HT-29 (cell line): ENCODE data around the gene CTDP1. TPM values are rescaled to one million over a fixed set of nuclear protein-coding genes. Genes with fewer than 3 reads are reported as not detected.
"Not testable (repeated sequence)": the region's sequence is repeated elsewhere in the genome, so short reads cannot be mapped to it uniquely, and the experiment has no call there.

Experiments
- DNase-seq: peaks from one replicate; pipeline ENCODE4 v3.0.0-alpha.2; 2015; ENCODE audit warnings: low spot score
- total RNA-seq: library from RNA; depleted of rRNA; stranded (reverse); fragments of >200 nt; shearing (Covaris generic); gene quantifications from 2 replicates; pipeline ENCODE4 v1.2.3, GENCODE V29; 2014

The CTDP1 gene
- total RNA-seq, 1 experiment from 2014 or later = 30.9 TPM

DNA sequence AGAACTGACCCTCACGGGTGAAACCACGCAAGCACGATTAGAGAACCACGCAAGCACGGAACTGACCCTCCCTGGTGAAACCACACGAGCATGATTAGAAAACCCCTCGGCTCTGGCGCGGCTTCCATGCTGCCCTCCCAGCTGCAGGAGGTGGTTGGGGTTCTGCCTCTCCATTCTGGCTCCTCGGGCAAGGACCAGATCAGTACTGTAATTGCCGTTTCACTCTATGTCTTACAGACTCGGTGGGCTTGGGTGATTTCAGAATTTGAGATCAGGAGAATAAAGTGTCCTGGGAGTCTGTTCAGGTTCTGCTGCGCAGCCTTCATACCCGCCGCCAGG lies 59.8 kb downstream of the CTDP1 start:
- DNase-seq = no peak

DNA sequence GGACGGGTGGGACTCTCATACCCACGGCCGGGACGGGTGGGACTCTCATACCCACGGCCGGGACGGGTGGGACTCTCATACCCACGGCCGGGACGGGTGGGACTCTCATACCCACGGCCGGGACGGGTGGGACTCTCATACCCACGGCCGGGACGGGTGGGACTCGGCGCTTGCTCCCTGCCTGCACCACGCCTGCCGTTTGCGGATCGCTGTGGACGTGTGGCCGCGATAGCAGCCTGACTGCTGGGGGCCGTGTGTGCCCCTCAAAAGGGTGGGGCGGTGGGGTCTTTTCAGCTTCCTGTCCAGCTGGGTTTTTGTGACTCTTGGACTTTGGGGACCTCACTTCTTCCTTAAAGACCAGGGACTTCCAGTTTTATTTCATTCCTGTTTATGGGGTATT lies 60.4 kb downstream of the CTDP1 start:
- DNase-seq = not testable (repeated sequence)

DNA sequence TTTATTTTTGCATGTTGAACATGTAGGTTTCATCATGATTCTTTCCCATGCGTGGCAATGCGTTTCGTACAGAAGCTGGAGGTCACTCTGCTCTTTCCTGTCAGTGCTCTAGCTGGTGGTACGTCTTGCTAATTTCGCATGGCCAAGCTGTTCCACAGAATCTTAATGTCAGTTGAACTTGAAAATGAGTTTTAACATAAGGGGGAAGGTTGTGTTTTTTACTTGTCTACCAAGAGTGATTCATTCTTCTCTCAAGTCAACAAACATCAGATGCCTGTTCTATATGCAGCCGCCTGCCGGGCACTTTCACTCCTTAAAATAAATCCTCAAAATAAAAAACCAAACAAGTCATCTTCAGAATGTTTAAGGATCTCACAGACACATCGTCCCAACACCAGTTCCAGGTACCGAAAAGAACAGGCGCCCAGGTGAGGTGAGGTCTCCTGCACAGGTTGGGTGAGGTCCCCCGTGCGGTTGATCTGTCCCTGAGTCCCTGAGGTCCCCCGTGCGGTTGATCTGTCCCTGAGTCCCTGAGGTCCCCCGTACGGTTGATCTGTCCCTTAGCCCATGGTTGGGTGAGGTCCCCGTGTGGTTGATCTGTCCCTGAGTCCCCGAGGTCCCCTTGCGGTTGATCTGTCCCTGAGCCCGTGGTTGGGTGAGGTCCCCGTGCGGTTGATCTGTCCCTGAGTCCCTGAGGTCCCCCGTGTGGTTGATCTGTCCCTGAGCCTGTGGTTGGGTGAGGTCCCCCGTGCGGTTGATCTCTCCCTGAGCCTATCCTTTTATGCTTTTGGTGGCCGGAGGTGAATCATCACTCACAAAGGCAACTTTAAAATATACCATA lies 61.1 kb downstream of the CTDP1 start:
- DNase-seq = no peak

DNA sequence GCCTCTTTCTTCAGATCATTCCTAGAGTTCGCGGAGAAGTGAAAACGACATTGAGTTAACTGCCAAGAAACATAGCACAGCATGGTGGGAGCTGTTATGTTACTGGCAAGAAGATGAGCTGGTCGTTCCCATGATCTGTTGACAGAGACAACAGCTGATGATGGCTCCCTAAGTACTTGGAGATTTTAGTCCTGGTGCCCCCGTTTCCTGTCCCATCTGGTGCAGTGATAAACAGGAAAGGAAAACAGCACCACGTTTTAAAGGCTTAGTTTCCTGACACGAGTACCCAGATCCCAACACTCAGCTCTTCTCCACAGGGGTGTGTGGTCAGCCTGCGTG lies 61.7 kb downstream of the CTDP1 start:
- no peak for DNase-seq

DNA sequence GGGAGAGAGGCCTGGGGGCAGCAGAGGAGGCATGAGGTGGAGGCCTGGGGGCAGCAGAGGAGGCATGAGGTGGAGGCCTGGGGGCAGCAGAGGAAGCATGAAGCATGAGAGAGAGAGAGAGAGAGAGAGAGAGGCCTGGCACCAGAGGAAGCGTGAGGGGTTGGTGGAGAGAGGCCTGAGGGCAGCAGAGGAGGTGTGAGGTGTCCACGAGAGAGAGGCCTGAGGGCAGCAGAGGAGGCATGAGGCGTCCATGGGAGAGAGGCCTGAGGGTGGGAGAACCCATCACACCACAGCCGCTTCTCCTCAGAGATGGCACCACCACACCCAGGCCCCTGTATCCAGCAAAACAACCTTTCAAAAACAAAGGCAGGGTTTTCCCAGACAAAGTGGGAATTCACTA lies 62.5 kb downstream of the CTDP1 start:
- no peak for DNase-seq

DNA sequence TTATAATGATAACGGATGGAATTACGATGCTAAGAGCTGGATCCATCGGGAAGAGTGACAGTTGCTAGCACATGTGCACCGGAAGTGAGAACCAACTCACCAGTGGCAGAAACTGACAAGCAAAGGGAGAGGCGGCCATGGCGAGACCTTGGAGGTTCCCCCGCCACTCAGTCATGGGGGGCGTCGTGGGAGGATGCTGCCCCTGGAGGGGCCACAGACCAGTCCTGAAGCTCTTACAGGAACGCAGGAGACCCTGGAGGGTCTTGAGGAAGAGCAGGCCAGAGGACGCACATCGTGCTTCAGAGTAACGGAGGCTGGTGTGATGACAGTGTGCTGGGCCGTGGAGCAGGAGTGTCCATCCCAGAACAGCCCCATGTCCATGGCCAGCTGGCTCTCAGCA lies 65.0 kb downstream of the CTDP1 start:
- no peak for DNase-seq

DNA sequence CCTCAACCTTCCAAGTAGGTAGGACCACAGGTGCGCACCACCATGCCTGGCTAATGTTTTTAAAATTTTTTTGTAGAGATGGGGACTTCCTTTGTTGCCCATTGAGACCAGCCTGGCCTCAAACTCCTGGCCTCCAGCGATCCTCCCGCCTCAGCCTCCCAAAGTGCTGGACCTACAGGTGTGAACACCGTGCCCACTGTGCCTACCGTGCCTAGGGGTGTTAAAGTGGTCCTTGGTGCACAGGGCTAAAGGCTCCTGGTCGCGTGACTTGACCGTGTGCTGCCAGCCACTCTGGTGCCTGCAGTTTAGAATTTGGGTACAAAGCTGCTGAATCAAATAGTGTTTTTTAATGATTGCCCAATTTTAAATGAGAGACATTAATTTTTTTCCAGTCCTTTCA lies 67.1 kb downstream of the CTDP1 start:
- no peak for DNase-seq

DNA sequence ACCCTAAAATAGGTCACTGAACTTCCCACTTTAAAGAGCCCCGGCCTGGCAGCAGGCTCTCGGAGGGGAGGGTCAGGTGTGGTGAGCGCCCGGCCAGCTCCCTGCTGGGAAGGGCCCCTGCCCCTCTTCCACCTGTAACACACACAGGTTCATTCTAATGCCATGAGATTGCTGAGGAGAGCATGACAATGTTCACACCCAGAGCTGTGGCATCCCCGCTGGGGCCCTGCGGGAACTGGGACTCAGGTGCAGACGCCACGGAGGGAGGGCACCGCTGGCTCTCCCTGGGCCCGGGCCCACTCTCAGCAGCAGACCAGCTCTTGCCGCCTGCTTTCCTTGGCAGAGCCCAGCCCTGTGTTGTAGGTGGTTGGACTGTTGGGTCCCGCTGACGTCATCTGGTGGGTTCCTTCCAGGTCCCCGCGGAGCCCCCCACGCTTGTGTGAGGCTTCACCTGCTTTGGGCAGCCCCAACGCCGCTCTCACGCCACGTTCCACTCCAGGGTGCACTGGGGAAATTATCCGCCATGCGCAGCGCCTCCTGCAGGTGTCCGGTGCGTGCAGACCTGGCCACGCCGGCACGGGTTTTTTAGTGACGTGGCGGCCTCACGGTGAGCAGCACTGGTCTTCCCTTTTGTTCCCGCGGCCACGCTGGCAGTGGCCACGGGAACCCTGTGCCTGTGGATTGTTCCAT lies 67.7 kb downstream of the CTDP1 start:
- DNase-seq = no peak

DNA sequence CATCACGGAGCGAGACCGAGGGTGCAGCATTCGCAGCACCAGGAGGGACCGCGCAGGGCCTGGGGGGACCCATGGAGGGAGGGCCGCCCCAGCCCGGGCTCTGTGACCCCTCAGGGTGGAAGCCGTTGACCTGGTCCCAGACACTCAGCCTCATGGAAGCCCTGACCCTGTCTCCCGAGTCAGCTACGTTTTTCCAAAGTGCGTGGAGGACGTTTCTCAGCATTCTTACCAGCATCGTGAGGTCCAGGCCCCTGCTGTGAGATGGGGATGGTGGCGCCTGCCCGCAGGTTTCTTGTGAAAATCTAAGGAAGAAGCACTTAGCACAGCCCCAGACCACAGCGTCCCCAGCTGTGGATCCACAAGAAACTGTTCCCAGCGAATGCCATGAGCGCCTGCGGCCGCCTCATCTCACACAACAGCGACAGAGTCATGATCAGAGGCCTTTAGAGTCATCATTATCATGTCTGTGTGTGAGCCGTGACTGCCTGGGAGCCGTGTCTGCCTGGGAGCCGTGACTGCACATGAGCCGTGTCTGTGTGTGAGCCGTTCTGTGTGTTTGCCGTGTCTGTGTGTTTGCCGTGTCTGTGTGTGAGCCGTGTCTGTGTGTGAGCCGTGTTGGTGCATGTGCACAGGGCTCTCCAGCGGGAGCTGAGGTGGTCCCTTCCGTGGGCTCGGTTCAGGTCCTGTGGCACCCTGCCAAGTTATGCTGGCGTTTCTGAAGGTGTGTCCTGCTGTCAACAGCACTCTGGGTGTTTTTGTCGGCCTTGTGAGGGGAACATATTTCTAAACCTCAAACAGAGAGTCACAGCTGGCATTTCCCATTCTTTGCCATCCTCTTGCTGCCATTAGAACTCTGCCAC lies 68.9 kb downstream of the CTDP1 start:
- no peak for DNase-seq

DNA sequence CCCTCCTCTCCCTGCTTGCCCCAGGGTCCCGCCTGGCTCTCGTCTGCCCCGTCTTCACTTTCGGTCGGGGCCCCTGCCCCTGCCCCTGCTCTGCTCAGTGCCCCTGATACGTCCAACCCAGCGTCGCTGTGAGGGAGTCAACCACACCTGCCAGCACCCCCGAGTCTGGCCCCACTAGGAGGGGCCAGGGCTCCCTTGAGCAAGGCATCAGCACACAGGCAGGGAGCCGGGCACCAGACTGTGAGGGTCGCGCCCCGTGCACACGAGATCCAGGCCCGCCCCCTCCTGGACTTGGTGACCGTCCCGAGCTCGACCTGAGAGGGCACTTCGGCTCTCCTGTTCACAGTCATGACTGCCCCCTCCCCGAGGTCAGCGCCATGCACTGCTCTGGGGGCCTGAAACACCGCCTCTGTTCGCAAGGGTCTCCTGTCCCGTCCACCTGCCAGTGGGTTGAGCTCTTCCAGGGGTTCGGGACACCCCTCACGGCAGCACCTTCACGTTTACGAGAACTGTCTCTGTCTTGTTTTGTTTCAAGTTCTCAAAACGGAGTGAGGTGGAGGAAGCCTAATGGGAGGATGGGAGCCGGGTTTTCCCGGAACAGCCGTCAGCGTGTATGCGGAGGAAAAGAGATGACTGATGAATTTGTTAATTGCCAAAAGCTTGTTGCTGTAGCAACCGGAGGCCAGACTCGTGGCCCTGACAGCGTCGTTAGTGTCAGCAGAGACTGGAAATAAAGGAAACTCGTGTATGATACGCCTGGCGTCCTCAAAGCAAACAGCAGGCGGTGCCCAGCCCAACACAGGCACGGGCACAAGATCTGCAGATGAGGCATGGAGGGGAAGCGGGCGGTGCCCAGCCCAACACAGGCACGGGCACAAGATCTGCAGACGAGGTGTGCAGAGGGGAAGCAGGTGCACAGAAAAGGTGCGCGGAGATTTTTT lies 69.9 kb downstream of the CTDP1 start:
- DNase-seq = no peak

DNA sequence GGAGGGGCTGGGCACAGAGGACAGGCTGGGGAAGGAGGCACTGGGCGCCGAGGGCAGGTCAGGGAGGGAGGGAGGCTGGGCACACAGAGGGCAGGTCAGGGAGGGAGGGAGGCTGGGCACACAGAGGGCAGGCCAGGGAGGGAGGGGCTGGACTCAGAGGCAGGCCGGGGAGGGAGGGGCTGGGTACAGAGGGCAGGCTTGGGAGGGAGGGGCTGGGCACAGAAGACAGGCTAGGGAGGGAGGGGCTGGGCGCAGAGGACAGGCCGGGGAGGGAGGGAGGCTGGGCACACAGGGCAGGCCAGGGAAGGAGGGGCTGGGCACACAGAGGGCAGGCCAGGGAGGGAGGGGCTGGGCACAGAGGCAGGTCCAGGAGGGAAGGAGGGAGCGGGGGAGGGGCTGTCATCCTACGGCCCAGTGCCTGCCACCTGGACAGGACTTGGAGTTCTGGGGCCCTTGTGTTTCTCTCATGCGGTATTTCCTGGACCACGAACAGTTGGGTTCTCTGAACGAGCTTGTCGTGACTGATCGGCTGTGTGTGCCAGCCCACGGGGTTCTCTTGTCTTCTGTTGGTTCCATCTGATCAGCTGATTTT lies 71.5 kb downstream of the CTDP1 start:
- peak; percentile 15 for DNase-seq

DNA sequence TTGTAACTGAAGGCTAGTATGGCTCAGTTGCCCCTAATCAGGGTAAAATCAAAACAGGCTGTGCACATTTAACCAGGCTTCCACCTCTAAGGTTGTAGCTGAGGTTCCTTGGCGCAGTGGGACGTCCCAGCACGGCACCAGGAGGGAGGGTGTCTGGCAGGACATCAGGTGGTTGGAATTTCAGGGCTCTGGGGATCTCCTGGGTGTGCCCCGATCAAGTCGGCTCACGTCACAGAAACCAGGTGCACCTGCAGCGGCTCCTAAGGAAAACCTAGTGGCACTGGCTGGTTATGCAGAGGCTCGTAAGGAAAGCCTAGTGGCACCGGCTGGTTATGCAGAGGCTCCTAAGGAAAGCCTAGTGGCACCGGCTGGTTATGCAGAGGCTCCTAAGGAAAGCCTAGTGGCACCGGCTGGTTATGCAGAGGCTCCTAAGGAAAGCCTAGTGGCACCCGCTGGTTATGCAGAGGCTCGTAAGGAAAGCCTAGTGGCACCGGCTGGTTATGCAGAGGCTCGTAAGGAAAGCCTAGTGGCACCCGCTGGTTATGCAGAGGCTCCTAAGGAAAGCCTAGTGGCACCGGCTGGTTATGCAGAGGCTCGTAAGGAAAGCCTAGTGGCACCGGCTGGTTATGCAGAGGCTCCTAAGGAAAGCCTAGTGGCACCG lies 72.4 kb downstream of the CTDP1 start:
- peak; percentile 65 for DNase-seq

DNA sequence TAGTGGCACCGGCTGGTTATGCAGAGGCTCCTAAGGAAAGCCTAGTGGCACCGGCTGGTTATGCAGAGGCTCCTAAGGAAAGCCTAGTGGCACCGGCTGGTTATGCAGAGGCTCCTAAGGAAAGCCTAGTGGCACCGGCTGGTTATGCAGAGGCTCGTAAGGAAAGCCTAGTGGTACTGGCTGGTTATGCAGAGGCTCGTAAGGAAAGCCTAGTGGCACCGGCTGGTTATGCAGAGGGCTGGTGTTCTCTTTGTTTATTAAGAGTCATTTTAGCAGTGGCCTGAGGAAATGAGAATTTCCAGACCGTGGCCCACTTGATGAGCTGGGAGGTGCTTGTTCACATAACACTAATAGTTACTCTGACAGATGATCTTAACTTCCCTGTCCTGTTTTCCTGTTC lies 73.3 kb downstream of the CTDP1 start:
- not testable (repeated sequence) for DNase-seq

DNA sequence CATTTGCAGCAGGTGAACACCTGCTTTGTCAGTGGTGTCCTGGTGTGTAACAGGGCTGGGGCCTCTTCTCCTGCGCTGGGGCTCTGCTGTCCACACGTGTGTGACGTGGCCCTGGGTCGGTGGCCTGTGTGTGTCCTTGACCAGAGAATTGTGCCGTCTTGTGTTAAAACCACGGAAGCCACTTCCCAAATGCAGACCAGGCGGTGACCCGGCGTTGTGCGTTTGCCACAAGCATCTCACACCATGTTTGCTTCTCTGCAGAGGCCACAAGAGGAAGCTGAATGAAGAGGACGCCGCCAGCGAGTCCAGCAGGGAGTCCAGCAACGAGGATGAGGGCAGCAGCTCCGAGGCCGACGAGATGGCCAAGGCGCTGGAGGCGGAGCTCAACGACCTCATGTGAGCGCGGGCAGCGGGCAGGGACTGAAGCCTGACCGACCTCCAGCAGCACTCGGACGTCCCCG lies 73.8 kb downstream of the CTDP1 start:
- no peak for DNase-seq

DNA sequence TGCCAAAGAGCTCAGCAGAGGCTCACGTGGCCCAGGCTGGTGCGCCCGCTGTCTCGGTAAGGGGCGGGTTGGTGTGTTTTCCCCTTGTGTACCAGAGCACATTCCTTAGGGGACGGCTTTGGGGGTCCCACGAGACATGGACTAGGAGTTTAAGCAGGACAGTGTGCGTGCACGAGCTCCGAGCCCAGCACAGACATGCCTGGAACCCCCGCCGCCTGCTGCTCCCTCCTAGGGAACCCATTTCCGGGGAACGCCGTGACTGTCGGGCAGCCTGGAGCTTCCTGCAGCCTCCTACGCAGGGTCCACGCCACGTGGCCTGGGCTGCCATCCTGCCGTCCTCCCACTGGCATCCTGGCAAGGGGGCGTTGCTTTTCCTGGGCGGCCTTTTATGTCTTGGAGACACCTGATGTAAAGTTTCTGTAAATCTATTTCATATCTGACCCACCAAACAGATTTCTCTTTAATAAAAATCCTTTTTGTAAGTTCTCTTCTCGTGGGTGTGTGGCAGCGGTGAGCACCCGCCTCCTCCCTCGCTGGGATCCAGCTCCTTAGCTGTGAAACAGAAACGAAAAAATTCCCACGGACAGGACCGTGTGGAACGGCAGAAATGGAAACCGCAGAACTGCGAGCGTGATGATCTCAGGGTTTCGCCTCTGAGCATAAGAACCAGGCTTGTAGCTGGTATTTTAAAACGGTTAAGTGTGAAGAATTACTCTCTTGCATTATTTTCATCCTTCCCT lies 74.6 kb downstream of the CTDP1 start:
- no peak for DNase-seq

DNA sequence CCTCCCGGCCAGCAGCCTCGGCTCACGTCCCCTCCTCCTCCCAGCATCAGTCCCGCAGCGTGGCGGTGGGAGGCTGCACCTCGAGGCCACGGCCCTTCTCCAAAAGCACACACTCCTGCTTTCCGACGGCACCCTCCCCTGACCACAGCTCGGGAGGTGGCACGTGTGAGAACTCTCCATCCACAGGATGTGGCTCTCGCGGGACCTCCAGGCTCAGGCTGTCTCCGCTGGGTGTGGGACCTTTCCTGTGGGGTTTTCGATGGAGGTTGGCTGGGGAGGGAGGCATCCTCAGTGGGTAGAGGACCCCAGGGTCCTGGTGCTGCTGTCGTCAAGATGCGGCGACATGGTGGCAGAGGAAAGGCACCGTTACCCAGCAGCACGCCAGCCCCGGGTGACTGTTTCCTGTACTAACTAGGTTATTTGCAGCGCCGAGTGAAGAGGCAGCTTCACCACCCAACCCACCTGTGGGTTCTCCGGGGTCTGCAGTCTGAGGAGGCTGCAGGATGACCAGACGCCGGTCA lies 75.3 kb downstream of the CTDP1 start:
- no peak for DNase-seq

DNA sequence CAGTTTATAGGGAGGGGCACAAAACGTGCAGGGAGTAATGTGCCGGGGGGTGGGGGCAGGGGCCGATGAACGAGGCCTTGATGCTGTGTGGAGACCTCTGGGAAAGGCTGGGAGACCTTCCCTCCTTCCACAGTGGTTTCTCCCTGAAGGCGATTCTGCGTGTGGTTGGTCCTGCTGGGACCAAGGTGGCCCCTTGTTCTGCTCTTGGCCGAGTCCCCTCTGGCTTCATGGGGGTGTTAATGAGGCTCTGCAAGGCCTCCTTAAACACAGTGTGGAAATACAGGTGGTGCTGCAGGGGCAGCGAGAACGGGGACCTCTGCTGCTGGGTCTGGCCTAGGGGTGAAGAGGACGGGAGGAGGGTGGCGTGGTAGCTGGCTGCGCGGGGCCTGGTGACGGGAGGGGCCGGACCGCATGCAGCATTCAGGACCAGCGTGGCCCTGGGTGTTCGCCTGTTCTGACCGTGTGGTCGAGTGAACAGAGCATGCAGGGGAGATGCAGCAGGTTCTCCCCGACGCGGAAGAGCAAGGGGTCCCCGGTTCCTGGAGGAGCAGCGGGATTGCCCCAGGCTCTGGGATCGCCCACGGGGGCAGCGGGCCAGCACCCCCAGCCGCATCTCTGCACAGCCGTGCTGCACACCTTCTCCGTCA lies 76.0 kb downstream of the CTDP1 start:
- no peak for DNase-seq

DNA sequence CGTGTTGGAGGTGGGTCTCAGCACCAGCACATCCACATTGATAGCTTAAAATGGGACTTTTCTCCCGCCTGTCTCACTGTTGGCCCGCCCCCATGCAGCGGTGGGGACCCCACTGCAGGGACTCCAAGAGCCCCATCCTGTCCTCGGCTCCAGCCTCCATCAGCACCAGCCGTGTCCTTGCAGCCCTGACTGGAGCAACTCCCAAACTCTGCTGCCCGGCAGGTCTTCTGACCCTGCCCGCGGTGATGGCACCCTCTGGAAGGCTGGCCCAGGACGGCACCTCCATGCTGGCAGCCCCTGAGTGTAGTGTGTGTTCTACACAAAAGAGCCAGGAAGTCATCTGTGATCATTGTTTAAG lies 76.5 kb downstream of the CTDP1 start:
- DNase-seq = no peak

DNA sequence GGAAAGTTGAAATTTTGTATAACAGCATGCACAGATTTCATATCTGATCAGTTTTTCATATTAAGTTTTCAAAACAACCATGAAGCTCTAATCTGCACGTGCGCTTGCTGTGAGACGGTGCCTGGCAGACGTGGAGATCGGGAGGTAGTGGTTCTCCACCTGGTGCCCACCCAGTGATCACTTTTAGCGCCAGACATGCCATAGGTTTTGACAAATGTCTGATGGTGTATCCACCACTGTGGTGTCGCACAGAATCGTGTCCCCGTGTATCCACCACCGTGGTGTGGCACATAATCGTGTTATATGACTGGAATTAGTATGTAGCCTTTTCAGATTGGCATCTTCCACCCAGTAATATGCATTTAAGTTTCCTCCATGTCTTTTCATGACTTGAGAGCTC lies 77.2 kb downstream of the CTDP1 start:
- DNase-seq = no peak
